ENCODE results near the gene EXOC2.

DNA sequence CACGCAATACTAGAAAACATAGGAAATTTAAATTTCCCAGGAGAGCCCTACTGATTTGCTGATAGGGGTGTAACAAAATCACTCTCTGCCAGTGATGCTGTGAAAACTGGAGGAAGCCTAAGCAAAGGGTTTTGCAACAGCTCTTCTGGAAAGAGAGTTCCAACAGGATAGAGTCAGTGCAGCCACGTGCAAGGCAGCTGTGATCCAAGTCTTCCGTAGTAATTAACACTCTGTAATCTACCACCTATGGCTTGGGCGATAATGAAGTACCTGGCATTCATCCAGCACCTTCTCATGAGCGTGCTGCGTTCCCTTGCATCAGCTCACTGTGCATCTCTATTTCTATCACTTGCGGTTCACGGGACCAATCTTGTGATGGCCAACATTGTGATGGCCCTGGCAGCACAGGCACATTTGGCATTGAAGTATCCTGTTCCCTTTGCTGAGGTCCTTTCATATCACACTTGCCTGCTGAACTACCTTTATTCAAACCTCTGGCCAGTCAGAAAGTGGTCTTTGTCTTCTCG is 253.2 kb downstream of the EXOC2 start:
- TF ChIP-seq, protein P1, sequence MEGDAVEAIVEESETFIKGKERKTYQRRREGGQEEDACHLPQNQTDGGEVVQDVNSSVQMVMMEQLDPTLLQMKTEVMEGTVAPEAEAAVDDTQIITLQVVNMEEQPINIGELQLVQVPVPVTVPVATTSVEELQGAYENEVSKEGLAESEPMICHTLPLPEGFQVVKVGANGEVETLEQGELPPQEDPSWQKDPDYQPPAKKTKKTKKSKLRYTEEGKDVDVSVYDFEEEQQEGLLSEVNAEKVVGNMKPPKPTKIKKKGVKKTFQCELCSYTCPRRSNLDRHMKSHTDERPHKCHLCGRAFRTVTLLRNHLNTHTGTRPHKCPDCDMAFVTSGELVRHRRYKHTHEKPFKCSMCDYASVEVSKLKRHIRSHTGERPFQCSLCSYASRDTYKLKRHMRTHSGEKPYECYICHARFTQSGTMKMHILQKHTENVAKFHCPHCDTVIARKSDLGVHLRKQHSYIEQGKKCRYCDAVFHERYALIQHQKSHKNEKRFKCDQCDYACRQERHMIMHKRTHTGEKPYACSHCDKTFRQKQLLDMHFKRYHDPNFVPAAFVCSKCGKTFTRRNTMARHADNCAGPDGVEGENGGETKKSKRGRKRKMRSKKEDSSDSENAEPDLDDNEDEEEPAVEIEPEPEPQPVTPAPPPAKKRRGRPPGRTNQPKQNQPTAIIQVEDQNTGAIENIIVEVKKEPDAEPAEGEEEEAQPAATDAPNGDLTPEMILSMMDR (IDR thresholded peaks at IDR 0.05; ENCODE audit: low read depth, low read length, poor library complexity, severe bottlenecking), result no peak
- no peak for TF ChIP-seq EZH2phosphoT487 (IDR thresholded peaks at IDR 0.05; ENCODE audit: borderline replicate concordance, low read length)

Measured in DOHH2 (cell line).